GM23338 (cell line): ENCODE results near the gene SBF2. TPM values are rescaled to one million over a fixed set of nuclear protein-coding genes. Genes with fewer than 3 reads are reported as not detected.

Source experiments
- ATAC-seq: fragments of 200-7000 bp; cut with Tn5 transposase; 3 replicates; pipeline ENCODE4 v1.9.1; 2020
- DNase-seq: peaks from one replicate; pipeline ENCODE4 v3.0.0-alpha.2; 2015; ENCODE audit warnings: low spot score
- H2AFZ ChIP-seq: fragments of 200-600 bp; sonication (generic); 2 replicates; pipeline ENCODE4 v1.8.0; 2016; ENCODE audit warnings: antibody characterized with exemption, mild to moderate bottlenecking, moderate library complexity
- H3F3A ChIP-seq: fragments of 200-600 bp; sonication (generic); replicated peaks from 2 replicates; pipeline ENCODE4 v1.8.0; 2017; ENCODE audit warnings: antibody characterized with exemption, mixed run types, low read depth
- H3K27ac ChIP-seq: fragments of 200-600 bp; sonication (generic); 2 replicates; pipeline ENCODE4 v1.6.1; 2016; ENCODE audit warnings: low read depth
- H3K27me3 ChIP-seq: fragments of 200-600 bp; sonication (generic); 2 replicates; pipeline ENCODE4 v1.8.0; 2016; ENCODE audit warnings: mild to moderate bottlenecking, mixed run types, moderate library complexity; ENCODE audit not compliant: insufficient read depth
- H3K36me3 ChIP-seq: fragments of 200-600 bp; sonication (generic); 2 replicates; pipeline ENCODE4 v1.8.0; 2016; ENCODE audit warnings: mild to moderate bottlenecking; ENCODE audit not compliant: insufficient read depth
- H3K4me1 ChIP-seq: fragments of 200-600 bp; sonication (generic); 2 replicates; pipeline ENCODE4 v1.8.0; 2016; ENCODE audit warnings: mild to moderate bottlenecking, moderate library complexity; ENCODE audit not compliant: insufficient read depth
- H3K4me2 ChIP-seq: fragments of 200-600 bp; sonication (generic); 2 replicates; pipeline ENCODE4 v1.7.1; 2017; ENCODE audit warnings: mixed run types
- H3K4me3 ChIP-seq: fragments of 200-600 bp; sonication (generic); 2 replicates; pipeline ENCODE4 v1.6.1; 2016; ENCODE audit warnings: mixed run types
- H3K79me2 ChIP-seq: fragments of 200-600 bp; sonication (generic); replicated peaks from 2 replicates; pipeline ENCODE4 v1.8.0; 2017; ENCODE audit warnings: mild to moderate bottlenecking; ENCODE audit not compliant: insufficient read depth
- H3K9me2 ChIP-seq: fragments of 200-600 bp; sonication (generic); 2 replicates; pipeline ENCODE4 v1.8.0; 2017; ENCODE audit not compliant: insufficient read depth
- H4K20me1 ChIP-seq: fragments of 200-600 bp; sonication (generic); replicated peaks from 2 replicates; pipeline ENCODE4 v1.8.0; 2017; ENCODE audit warnings: mild to moderate bottlenecking; ENCODE audit not compliant: insufficient read depth
- H3K27ac Mint-ChIP-seq: 2 replicates; pipeline ENCODE4 v1.8.0; 2020; ENCODE audit warnings: inconsistent platforms, mild to moderate bottlenecking, moderate library complexity, mixed read lengths
- H3K27me3 Mint-ChIP-seq: 3 replicates; pipeline ENCODE4 v1.8.0; 2022; ENCODE audit warnings: low read depth, mild to moderate bottlenecking, moderate library complexity, mixed read lengths, inconsistent platforms; ENCODE audit not compliant: insufficient read depth, poor library complexity
- H3K36me3 Mint-ChIP-seq: 3 replicates; pipeline ENCODE4 v1.8.0; 2021; ENCODE audit warnings: low read depth, mild to moderate bottlenecking, inconsistent platforms, moderate library complexity, mixed read lengths
- H3K4me1 Mint-ChIP-seq: 3 replicates; pipeline ENCODE4 v1.8.0; 2020; ENCODE audit warnings: mild to moderate bottlenecking, inconsistent platforms, mixed read lengths
- H3K4me3 Mint-ChIP-seq: 3 replicates; pipeline ENCODE4 v1.8.0; 2021; ENCODE audit warnings: moderate library complexity, mild to moderate bottlenecking, inconsistent platforms, mixed read lengths
- H3K9me3 Mint-ChIP-seq: 3 replicates; pipeline ENCODE4 v1.8.0; 2020; ENCODE audit warnings: moderate library complexity, mild to moderate bottlenecking, inconsistent platforms, mixed read lengths
- EZH2phosphoT487 ChIP-seq: fragments of 200-600 bp; sonication (generic); IDR thresholded peaks from one replicate; pipeline ENCODE4 v1.8.1; 2018; ENCODE audit warnings: antibody characterized with exemption; ENCODE audit not compliant: unreplicated experiment
- JUNB ChIP-seq: IDR thresholded peaks from one replicate; pipeline ENCODE4 v1.6.1; 2016; ENCODE audit warnings: antibody characterized with exemption; ENCODE audit not compliant: unreplicated experiment
- NANOG ChIP-seq: IDR thresholded peaks from 2 replicates; pipeline ENCODE4 v1.6.1; 2016; ENCODE audit warnings: antibody characterized with exemption, borderline replicate concordance
- STAT1 ChIP-seq: IDR thresholded peaks from one replicate; pipeline ENCODE4 v1.6.1; 2016; ENCODE audit warnings: antibody characterized with exemption; ENCODE audit not compliant: unreplicated experiment
- ZNF114 ChIP-seq: fragments of 250-450 bp; sonication (Bioruptor Pico); IDR thresholded peaks from 2 replicates; pipeline ENCODE4 v1.5.0; 2020; ENCODE audit warnings: mild to moderate bottlenecking, moderate library complexity
- ZNF331 ChIP-seq: fragments of 250-450 bp; sonication (Bioruptor Pico); IDR thresholded peaks from 2 replicates; pipeline ENCODE4 v1.5.0; 2020; ENCODE audit warnings: low read depth, mild to moderate bottlenecking, moderate library complexity
- polyA plus RNA-seq: library from polyadenylated mRNA; unstranded; fragments of >200 nt; fragmentation: Nextera tagmentation; extraction: Ambion mirVana; gene quantifications from 2 replicates; pipeline ENCODE4 v1.2.1, GENCODE V29; 2016
- total RNA-seq: library from RNA; depleted of rRNA; stranded (reverse); fragments of >200 nt; shearing (Covaris generic); gene quantifications from 2 replicates; pipeline ENCODE4 v1.2.3, GENCODE V29; 2014
- TF ChIP-seq, protein P1 (sequence below): fragments of 250-450 bp; sonication (Bioruptor Pico); IDR thresholded peaks from 2 replicates; pipeline ENCODE4 v1.5.0; 2020; ENCODE audit warnings: mild to moderate bottlenecking, moderate library complexity
- TF ChIP-seq, protein P2 (sequence below): IDR thresholded peaks from 2 replicates; pipeline ENCODE4 v1.6.1; 2016; ENCODE audit warnings: antibody characterized with exemption

Gene SBF2
- total and polyA plus RNA-seq, 2 experiments from 2014 or later: 25.6 to 53.5 TPM

DNA sequence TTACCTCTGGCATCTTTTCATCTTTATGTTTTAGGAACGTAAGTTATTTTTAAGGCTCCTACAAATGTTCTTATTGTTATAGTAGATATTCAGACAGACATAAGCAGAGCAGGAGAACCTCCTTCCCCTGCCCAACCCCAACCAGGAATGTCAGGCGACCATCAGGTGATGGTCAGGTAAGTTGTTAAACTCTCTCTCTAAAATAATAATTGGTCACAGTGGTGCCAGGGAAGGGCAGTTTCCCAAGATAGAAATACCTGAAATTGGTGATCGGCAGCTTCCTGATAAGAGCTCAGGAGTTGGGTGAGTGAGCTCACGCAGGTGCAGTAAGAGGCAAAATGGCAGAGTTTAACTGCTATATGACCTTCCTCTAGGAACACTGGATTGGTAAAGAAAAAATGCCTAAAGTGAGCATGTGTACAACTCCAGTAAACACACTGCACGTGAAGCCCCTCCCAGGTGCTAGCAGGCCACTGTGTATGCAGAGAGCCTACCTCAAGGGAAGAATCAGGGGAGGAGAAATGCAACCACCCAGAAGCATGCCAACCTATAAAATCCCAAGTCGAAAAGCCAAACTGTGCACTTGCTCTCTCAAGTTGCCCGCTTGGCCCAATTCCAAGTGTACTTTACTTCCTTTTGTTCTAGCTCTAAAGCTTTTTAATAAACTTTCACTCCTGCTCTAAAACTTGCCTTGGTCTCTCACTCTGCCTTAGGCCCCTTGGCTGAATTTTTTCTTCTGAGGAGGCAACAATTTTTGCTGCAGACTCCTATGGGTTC lies 273.9 kb downstream of the SBF2 start:
- H3K27ac ChIP-seq: no peak overlapping the region
- no peak overlapping the region for H3K4me3 Mint-ChIP-seq
- H4K20me1 ChIP-seq: no peaks in the 10 kb centered on the region
- H3K27ac Mint-ChIP-seq: peak overlapping the region; percentile 61; the same call in 1 of the 2 replicates
- H3F3A ChIP-seq: no peaks in the 10 kb centered on the region
- ATAC-seq (peak; percentile 42), DNase-seq (peak; percentile 11)
- TF ChIP-seq, protein P1, sequence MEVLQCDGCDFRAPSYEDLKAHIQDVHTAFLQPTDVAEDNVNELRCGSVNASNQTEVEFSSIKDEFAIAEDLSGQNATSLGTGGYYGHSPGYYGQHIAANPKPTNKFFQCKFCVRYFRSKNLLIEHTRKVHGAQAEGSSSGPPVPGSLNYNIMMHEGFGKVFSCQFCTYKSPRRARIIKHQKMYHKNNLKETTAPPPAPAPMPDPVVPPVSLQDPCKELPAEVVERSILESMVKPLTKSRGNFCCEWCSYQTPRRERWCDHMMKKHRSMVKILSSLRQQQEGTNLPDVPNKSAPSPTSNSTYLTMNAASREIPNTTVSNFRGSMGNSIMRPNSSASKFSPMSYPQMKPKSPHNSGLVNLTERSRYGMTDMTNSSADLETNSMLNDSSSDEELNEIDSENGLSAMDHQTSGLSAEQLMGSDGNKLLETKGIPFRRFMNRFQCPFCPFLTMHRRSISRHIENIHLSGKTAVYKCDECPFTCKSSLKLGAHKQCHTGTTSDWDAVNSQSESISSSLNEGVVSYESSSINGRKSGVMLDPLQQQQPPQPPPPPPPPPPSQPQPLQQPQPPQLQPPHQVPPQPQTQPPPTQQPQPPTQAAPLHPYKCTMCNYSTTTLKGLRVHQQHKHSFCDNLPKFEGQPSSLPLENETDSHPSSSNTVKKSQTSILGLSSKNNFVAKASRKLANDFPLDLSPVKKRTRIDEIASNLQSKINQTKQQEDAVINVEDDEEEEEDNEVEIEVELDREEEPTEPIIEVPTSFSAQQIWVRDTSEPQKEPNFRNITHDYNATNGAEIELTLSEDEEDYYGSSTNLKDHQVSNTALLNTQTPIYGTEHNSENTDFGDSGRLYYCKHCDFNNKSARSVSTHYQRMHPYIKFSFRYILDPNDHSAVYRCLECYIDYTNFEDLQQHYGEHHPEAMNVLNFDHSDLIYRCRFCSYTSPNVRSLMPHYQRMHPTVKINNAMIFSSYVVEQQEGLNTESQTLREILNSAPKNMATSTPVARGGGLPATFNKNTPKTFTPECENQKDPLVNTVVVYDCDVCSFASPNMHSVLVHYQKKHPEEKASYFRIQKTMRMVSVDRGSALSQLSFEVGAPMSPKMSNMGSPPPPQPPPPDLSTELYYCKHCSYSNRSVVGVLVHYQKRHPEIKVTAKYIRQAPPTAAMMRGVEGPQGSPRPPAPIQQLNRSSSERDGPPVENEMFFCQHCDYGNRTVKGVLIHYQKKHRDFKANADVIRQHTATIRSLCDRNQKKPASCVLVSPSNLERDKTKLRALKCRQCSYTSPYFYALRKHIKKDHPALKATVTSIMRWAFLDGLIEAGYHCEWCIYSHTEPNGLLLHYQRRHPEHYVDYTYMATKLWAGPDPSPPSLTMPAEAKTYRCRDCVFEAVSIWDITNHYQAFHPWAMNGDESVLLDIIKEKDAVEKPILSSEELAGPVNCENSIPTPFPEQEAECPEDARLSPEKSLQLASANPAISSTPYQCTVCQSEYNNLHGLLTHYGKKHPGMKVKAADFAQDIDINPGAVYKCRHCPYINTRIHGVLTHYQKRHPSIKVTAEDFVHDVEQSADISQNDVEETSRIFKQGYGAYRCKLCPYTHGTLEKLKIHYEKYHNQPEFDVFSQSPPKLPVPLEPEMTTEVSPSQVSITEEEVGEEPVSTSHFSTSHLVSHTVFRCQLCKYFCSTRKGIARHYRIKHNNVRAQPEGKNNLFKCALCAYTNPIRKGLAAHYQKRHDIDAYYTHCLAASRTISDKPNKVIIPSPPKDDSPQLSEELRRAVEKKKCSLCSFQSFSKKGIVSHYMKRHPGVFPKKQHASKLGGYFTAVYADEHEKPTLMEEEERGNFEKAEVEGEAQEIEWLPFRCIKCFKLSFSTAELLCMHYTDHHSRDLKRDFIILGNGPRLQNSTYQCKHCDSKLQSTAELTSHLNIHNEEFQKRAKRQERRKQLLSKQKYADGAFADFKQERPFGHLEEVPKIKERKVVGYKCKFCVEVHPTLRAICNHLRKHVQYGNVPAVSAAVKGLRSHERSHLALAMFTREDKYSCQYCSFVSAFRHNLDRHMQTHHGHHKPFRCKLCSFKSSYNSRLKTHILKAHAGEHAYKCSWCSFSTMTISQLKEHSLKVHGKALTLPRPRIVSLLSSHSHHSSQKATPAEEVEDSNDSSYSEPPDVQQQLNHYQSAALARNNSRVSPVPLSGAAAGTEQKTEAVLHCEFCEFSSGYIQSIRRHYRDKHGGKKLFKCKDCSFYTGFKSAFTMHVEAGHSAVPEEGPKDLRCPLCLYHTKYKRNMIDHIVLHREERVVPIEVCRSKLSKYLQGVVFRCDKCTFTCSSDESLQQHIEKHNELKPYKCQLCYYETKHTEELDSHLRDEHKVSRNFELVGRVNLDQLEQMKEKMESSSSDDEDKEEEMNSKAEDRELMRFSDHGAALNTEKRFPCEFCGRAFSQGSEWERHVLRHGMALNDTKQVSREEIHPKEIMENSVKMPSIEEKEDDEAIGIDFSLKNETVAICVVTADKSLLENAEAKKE: no peak
- no peak for TF ChIP-seq JUNB
- no peak for TF ChIP-seq ZNF114
- TF ChIP-seq EZH2phosphoT487: no peak
- TF ChIP-seq ZNF331: no peak
- no peak for TF ChIP-seq STAT1
- TF ChIP-seq, protein P2, sequence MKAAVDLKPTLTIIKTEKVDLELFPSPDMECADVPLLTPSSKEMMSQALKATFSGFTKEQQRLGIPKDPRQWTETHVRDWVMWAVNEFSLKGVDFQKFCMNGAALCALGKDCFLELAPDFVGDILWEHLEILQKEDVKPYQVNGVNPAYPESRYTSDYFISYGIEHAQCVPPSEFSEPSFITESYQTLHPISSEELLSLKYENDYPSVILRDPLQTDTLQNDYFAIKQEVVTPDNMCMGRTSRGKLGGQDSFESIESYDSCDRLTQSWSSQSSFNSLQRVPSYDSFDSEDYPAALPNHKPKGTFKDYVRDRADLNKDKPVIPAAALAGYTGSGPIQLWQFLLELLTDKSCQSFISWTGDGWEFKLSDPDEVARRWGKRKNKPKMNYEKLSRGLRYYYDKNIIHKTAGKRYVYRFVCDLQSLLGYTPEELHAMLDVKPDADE: no peak
- TF ChIP-seq NANOG: no peak
- H3K4me3 ChIP-seq: no peak overlapping the region
- H3K27me3 Mint-ChIP-seq: no peaks in the 10 kb centered on the region
- H2AFZ ChIP-seq: no peak overlapping the region
- H3K9me3 Mint-ChIP-seq: no peaks in the 10 kb centered on the region
- H3K4me2 ChIP-seq: no peak overlapping the region
- H3K36me3 ChIP-seq: no peaks in the 10 kb centered on the region
- peaks cover 3% of the 10 kb centered on the region; the same call in 2 of the 3 replicates for H3K36me3 Mint-ChIP-seq
- no peaks in the 10 kb centered on the region for H3K79me2 ChIP-seq
- peaks cover 29% of the 10 kb centered on the region for H3K4me1 ChIP-seq
- no peaks in the 10 kb centered on the region for H3K27me3 ChIP-seq
- no peaks in the 10 kb centered on the region for H3K9me2 ChIP-seq
- peaks cover 32% of the 10 kb centered on the region for H3K4me1 Mint-ChIP-seq
